Fibroblast of peridontal ligament (primary cell): ENCODE data around the gene RASL12.

Source experiments
- DNase-seq: peaks from one replicate; pipeline ENCODE4 v3.0.0-alpha.2; 2010; ENCODE audit errors: extremely low read depth

Gene RASL12

GRCh38 chr15:65056106-65056505, 11.7 kb downstream of the RASL12 start:
- DNase-seq = no peak

GRCh38 chr15:65055201-65055870, 12.5 kb downstream of the RASL12 start:
- DNase-seq = no peak

- peak; percentile 71 for DNase-seq
Measured at GRCh38 chr15:65054333-65055200, 13.2 kb downstream of the RASL12 start.

- DNase-seq = no peak
Measured at GRCh38 chr15:65052956-65053355, 14.8 kb downstream of the RASL12 start.

GRCh38 chr15:65051266-65051665, 16.5 kb downstream of the RASL12 start:
- no peak for DNase-seq

GRCh38 chr15:65050270-65050669, 17.5 kb downstream of the RASL12 start:
- DNase-seq = no peak

- peak; percentile 83 for DNase-seq
Measured at GRCh38 chr15:65049418-65049840, 18.4 kb downstream of the RASL12 start.

- DNase-seq = no peak
Measured at GRCh38 chr15:65048241-65048640, 19.6 kb downstream of the RASL12 start.

- no peak for DNase-seq
Measured at GRCh38 chr15:65044724-65045481, 22.9 kb downstream of the RASL12 start, which contains the start of gene SLC51B. Gene SLC51B (plus strand): TSS chr15:65045387. CDS start chr15:65050005, 4,618 bp downstream.

GRCh38 chr15:65044218-65044617, 23.6 kb downstream of the RASL12 start:
- DNase-seq = peak; percentile 59

GRCh38 chr15:65042776-65043327, 24.9 kb downstream of the RASL12 start:
- DNase-seq = no peak

GRCh38 chr15:65041787-65042186, 26.0 kb downstream of the RASL12 start:
- no peak for DNase-seq

- DNase-seq = no peak
Measured at GRCh38 chr15:65040461-65040860, 27.3 kb downstream of the RASL12 start.

GRCh38 chr15:65038836-65039235, 29.0 kb downstream of the RASL12 start:
- DNase-seq = no peak

- no peak for DNase-seq
Measured at GRCh38 chr15:65038428-65038827, 29.4 kb downstream of the RASL12 start.

GRCh38 chr15:65037309-65037708, 30.5 kb downstream of the RASL12 start:
- DNase-seq = no peak

GRCh38 chr15:65034719-65035118, 33.1 kb downstream of the RASL12 start:
- DNase-seq = no peak

GRCh38 chr15:65033659-65034269, 34.0 kb downstream of the RASL12 start:
- peak; percentile 80 for DNase-seq

GRCh38 chr15:65032801-65033537, 34.8 kb downstream of the RASL12 start:
- peak; percentile 65 for DNase-seq

- DNase-seq = no peak
Measured at GRCh38 chr15:65029736-65030208, 38.0 kb downstream of the RASL12 start.
